Measurements from ENCODE around the gene UVRAG. TPM values are rescaled to one million over a fixed set of nuclear protein-coding genes. Genes with fewer than 3 reads are reported as not detected.
A peak's percentile ranks its signal among the peaks of the same experiment; 100 is the strongest.

Gene UVRAG
- total RNA-seq: 18.6 and 19.5 TPM in 2 replicates

DNA sequence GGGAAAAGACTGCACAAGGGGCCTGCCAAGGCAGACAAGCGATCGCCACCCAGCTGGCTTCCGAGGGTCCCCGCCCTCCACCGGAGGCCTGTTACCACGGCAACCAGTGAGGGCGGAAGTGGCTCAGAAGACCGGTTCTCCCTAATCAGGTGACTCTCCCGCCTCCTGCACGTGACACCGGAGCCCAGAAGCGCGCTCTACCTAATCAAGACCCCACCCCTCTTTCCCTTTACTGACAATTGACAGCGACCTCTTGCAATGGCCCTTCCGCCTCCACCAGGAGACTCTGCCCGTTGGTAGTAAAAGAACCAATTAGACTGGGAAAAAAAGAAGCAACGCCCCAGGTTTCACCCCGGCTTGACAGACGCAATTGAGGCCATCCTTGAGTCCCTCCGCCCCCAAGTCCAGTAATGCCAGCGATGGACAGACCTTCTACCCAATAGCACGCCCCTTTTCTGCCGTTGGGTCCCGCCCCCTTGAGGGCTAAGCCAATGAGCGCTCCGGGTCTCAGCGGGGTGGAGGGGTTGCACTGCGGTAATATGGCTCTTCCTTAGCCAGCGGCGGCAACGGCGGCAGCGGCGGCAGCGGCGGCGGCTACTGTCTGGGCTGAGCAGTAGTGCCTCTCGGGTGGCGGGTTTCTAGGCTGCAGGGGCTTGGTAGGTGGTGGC is at the start of gene UVRAG:
Gene UVRAG, plus strand, starts transcription at position 534 of the 668 bp plus-strand sequence. CDS start 198 bp downstream, outside the sequence.
- DNase-seq (ENCODE audit: low spot score): peak; percentile 97
- H3K9me3 Mint-ChIP-seq: no peaks in the 10 kb centered on the region
- intact Hi-C loops (cut with micrococcal nuclease): loop anchor here (1.0 to 5.0 kb wide), 7 partner anchors 12 to 629 kb away; partner anchors contain the start of genes DGAT2, GVQW3 and THAP12
- peaks cover 24% of the 10 kb centered on the region for H3K4me1 Mint-ChIP-seq (ENCODE audit: low read depth)
- peaks cover 4% of the 10 kb centered on the region for H3K27me3 Mint-ChIP-seq (ENCODE audit: insufficient read depth)
- H3K4me3 Mint-ChIP-seq: peak within 1 kb of the TSS; percentile 97
- H3K27ac Mint-ChIP-seq: peak within 1 kb of the TSS; percentile 93
- no peaks in the 10 kb centered on the region for H3K36me3 Mint-ChIP-seq (ENCODE audit: low read depth)

DNA sequence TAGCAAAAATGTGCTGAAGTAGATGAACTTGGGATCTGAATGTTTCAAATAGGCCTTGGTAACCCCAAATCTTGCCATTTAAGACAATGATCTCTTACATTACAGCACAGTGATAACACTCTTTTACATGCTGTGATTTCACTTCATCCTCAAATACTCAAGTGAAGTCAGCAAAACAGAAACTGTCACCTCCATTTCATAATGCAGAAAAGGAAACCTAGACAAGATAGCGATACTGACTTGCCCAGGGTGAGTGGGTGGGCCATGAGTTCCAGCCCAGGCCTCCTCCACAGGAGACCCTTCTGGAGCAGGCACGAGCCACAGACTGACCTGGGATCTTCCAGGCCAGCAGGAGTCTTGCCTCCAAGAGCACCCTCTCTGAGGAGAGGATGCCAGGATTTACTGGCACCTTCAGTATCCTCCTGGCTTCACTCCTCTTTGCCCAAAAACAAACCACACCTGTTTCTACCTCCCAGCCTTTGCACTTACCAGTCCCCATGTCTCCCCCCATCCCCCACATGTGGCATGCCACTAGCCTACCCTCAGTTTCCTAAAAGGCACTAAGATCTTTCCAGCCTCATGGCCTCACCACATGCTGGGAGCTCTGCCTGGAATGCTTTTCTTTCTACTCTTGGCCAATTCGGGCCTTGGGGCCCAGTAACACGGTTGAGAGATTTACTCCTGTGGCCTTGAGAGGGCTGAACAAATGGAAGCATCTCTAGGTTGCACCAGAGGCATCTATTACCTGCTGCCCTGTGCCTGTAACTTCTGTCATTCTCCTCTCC is 48.4 kb upstream of the UVRAG start:
- Mint-ChIP-seq H3K36me3 (ENCODE audit: low read depth) (peaks cover 2% of the 10 kb centered on the region), H3K27me3 (ENCODE audit: insufficient read depth) (peaks cover 18% of the 10 kb centered on the region), H3K4me3 (peak overlapping the region; percentile 13), H3K9me3 (no peaks in the 10 kb centered on the region), H3K27ac (no peak overlapping the region), H3K4me1 (ENCODE audit: low read depth) (peaks cover 41% of the 10 kb centered on the region)
- no peak for DNase-seq (ENCODE audit: low spot score)
- intact Hi-C loops (cut with micrococcal nuclease): no loop called here

DNA sequence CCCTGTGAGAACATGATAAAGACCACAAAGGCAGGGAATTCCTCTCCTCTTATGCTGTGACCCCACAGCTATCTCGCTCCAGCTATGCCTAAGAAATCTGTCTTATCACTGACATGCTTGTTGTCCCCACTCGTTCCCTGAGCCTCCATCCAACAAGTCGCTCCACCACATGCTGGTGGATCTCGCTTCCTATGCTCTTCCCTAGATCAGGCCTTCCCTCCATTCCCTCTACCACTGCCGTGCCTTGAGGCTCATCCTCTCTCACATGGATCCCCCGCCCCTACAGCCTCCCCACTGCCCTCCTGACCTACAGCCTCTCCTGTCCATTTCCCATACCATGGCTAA is 47.8 kb upstream of the UVRAG start:
- H3K4me3 Mint-ChIP-seq: peak overlapping the region; percentile 13
- no peaks in the 10 kb centered on the region for H3K9me3 Mint-ChIP-seq
- peak overlapping the region; percentile 42 for H3K27ac Mint-ChIP-seq
- peaks cover 18% of the 10 kb centered on the region for H3K27me3 Mint-ChIP-seq (ENCODE audit: insufficient read depth)
- peaks cover 2% of the 10 kb centered on the region for H3K36me3 Mint-ChIP-seq (ENCODE audit: low read depth)
- no peak for DNase-seq (ENCODE audit: low spot score)
- intact Hi-C loops (cut with micrococcal nuclease): no loop called here
- H3K4me1 Mint-ChIP-seq (ENCODE audit: low read depth): peaks cover 43% of the 10 kb centered on the region

DNA sequence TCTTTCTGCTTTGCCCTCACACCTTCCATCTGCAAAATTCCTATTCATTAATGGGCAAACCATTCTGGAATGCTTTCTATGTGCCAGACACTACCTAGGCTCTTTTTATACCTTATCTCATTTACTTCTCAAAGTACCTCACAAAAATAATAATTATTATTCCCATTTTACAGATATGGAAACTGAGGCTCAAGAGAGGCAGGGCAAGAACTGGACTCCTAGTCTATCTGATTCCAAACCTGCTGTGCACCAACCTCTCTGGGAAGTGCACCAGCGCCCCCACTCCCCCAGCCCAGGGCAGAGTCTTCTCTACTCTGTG is 47.3 kb upstream of the UVRAG start:
- Mint-ChIP-seq H3K4me3 (peak overlapping the region; percentile 81), H3K4me1 (ENCODE audit: low read depth) (peaks cover 48% of the 10 kb centered on the region)
- no peak for DNase-seq (ENCODE audit: low spot score)

DNA sequence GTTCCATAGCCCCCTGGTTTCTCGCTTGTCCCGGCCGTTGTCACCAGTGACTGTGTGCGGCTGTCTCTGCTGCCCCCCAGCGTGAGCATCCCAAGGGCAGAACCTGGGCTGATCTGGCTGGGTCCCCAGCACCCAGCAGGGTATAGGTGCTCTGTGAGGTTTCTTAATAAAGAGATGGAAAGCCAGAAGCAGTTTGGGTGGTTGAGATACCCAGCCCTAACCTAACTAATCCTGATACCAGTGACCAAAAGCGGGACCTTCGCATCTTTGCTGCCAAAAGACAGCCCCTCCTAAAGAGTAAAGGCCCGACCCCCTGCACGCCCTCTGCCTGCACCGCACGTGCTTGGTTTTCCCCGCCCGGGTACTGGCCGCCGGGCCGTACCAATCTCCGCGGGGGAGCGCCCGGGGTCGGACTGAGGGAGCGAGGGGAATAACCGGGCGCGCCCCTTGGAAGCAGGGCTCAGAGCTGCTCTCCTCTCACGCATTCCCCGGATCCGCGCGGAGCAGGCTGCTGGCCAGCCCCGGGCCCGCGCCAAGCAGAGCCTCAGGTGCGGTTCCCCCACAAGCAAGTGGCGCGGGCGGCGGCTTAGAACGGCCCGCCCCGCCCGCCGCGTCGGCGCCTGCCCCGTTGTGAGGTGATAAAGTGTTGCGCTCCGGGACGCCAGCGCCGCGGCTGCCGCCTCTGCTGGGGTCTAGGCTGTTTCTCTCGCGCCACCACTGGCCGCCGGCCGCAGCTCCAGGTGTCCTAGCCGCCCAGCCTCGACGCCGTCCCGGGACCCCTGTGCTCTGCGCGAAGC is 46.7 kb upstream of the UVRAG start, which contains the start of gene DGAT2:
Gene DGAT2, plus strand, starts transcription at position 667 of the 797 bp plus-strand sequence. CDS start 214 bp downstream, outside the sequence.
- H3K9me3 Mint-ChIP-seq: no peaks in the 10 kb centered on the region
- H3K4me1 Mint-ChIP-seq (ENCODE audit: low read depth): peaks cover 49% of the 10 kb centered on the region
- intact Hi-C loops (cut with micrococcal nuclease): loop anchor here (1.0 to 2.0 kb wide), 2 partner anchors 46 kb away; no protein-coding TSS in a partner anchor
- peaks cover 18% of the 10 kb centered on the region for H3K27me3 Mint-ChIP-seq (ENCODE audit: insufficient read depth)
- peak; percentile 69 for DNase-seq (ENCODE audit: low spot score)
- H3K36me3 Mint-ChIP-seq (ENCODE audit: low read depth): peaks cover 4% of the 10 kb centered on the region
- peak within 1 kb of the TSS; percentile 81 for H3K4me3 Mint-ChIP-seq
- peak within 1 kb of the TSS; percentile 83 for H3K27ac Mint-ChIP-seq

More for the DNA sequence above, 47.3 kb upstream of the UVRAG start:
- intact Hi-C loops (cut with micrococcal nuclease): loop anchor here (1.0 to 2.0 kb wide), 2 partner anchors 45 to 47 kb away; no protein-coding TSS in a partner anchor
- Mint-ChIP-seq H3K9me3 (no peaks in the 10 kb centered on the region), H3K27ac (peak overlapping the region; percentile 83), H3K36me3 (ENCODE audit: low read depth) (peaks cover 3% of the 10 kb centered on the region), H3K27me3 (ENCODE audit: insufficient read depth) (peaks cover 18% of the 10 kb centered on the region)

DNA sequence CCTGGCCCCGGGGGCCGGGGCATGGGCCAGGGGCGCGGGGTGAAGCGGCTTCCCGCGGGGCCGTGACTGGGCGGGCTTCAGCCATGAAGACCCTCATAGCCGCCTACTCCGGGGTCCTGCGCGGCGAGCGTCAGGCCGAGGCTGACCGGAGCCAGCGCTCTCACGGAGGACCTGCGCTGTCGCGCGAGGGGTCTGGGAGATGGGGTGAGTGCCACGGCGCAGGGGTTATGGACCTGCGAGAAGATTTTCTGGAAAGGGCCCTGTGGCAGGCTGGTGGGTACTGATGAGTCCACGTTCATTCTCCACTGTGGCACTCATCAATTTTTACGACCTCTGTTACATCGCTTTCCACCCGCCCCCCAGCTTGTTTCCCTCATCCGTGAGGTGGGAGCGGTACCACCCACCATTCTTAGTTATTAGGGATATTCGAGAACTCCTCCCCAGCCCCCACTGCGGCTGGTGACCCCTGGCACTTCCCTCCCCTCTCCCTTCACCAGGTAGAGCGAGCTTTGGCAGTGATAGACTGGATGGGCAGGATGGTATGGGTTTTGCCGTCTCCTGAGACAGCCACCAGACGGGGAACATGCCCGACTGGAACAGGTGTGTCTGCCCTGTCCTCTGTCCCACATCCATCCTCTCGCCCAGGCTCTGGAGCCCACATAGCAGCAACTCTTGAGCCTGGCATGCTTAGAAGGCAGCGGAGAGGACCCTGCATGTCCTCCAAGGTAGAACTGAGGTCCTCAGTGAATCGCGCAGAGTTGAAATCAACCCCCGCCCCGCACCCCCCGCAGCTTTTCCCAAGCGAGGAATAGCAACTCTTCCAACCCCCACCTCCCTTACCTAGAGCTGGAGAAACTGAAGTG is 45.9 kb upstream of the UVRAG start:
- H3K27ac Mint-ChIP-seq: peak overlapping the region; percentile 53
- H3K4me1 Mint-ChIP-seq (ENCODE audit: low read depth): peaks cover 57% of the 10 kb centered on the region
- peaks cover 10% of the 10 kb centered on the region for H3K36me3 Mint-ChIP-seq (ENCODE audit: low read depth)
- DNase-seq (ENCODE audit: low spot score): no peak
- H3K4me3 Mint-ChIP-seq: peak overlapping the region; percentile 74
- intact Hi-C loops (cut with micrococcal nuclease): loop anchor here (1.0 to 2.0 kb wide), 2 partner anchors 45 to 46 kb away; no protein-coding TSS in a partner anchor
- peaks cover 18% of the 10 kb centered on the region for H3K27me3 Mint-ChIP-seq (ENCODE audit: insufficient read depth)
- no peaks in the 10 kb centered on the region for H3K9me3 Mint-ChIP-seq

DNA sequence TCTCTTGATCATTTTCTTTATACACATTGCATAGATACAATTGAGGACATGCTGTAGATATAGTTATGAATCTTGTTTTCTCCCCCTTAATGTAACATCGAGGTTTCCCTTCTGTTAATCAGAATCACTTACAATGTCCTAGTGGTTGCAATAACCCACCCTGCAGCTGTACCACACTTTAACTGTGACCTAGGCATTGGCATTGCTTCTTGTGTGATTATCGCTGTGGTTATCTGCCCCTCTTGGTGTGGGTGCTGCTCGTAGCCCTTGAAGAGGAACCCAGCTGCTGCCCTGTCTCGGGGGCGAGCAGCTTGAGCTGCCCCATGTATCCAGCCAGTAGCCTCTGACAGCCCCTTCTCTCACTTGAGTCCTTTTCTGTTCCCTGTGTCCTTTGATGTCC is 44.9 kb upstream of the UVRAG start:
- peak overlapping the region; percentile 74 for H3K4me3 Mint-ChIP-seq
- peaks cover 10% of the 10 kb centered on the region for H3K36me3 Mint-ChIP-seq (ENCODE audit: low read depth)

DNA sequence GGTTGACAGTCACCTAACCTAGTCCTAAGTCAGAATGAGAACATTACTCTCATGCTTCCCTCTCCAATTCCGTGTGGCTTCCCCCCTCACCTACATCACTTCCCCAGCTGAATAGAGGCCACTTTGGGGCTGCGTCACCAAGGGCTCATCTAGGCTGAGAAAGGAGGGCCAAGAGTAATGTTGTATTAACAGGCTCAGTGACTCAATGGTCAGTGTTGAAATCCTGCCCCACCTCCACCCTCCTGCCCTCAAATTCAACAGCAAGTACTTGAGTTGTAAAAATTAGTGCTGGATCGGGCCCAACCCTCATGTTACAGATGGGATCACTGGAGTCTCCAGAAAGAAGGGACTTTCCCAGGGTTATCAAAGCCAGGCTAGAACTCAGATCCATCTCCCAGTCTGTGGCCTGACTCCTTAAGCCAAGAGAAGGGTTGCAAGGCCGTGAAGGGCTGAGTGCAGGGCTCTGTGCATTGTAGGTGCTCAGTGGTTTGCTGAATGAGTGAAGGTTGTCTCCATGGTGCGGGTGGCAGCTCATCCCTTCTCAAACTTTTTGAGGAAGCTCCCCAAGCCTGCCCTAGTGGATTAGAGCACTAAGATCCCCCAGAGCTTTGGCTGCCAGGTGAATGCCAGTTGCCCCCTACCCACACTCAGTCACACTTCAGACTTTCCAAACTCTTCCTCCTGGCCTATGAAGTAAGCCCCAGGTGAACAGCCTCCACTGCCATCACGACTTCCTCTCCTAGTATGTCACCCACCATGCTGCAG is 43.2 kb upstream of the UVRAG start:
- Mint-ChIP-seq H3K4me1 (ENCODE audit: low read depth) (peaks cover 69% of the 10 kb centered on the region), H3K36me3 (ENCODE audit: low read depth) (peaks cover 11% of the 10 kb centered on the region), H3K27ac (no peak overlapping the region), H3K4me3 (no peak overlapping the region), H3K9me3 (no peaks in the 10 kb centered on the region), H3K27me3 (ENCODE audit: insufficient read depth) (peaks cover 18% of the 10 kb centered on the region)
- intact Hi-C loops (cut with micrococcal nuclease): no loop called here
- no peak for DNase-seq (ENCODE audit: low spot score)

More for the DNA sequence above, 44.9 kb upstream of the UVRAG start:
- H3K27ac Mint-ChIP-seq: no peak overlapping the region
- no peak for DNase-seq (ENCODE audit: low spot score)
- peaks cover 18% of the 10 kb centered on the region for H3K27me3 Mint-ChIP-seq (ENCODE audit: insufficient read depth)
- peaks cover 66% of the 10 kb centered on the region for H3K4me1 Mint-ChIP-seq (ENCODE audit: low read depth)
- no peaks in the 10 kb centered on the region for H3K9me3 Mint-ChIP-seq
- intact Hi-C loops (cut with micrococcal nuclease): no loop called here

DNA sequence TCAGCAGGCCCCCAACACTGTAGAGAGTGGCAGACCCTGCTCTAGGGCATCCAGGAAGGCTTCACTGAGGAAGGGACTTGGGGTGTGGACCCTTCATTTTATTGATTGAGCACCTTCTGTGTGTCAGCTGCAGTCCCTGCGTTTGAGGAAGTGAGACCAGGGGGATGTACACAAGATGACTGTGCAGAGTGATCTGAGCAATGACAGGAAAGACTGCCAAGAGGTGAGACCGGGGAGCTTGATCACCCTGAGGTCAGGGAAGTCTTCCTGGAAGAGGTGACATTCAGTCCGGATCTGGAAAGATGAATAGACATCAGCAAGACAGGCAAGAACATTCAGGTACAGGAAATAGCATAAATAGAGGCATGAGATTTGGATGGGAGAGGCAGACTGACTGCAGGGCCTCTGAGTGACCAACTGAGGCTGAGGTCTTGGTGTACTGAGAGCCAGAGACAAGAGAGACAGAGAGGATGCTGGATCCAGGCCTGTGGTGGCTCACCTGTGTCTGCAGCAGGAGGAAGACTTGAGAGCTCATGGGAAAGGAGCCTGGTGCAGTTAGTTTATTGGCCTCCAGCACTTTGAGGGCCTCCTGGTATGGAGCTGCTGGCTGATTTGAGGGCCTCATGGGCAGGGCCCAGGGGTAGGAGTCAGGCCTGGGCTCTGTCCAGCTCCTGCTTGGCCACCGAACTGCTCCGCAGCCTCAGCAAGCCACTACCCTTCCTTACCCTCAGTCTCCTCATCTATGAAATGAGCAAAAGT is 41.2 kb upstream of the UVRAG start:
- peak overlapping the region; percentile 72 for H3K27ac Mint-ChIP-seq
- no peaks in the 10 kb centered on the region for H3K9me3 Mint-ChIP-seq
- peaks cover 14% of the 10 kb centered on the region for H3K27me3 Mint-ChIP-seq (ENCODE audit: insufficient read depth)
- peak; percentile 35 for DNase-seq (ENCODE audit: low spot score)
- intact Hi-C loops (cut with micrococcal nuclease): no loop called here
- peaks cover 10% of the 10 kb centered on the region for H3K36me3 Mint-ChIP-seq (ENCODE audit: low read depth)
- H3K4me3 Mint-ChIP-seq: peak overlapping the region; percentile 40
- H3K4me1 Mint-ChIP-seq (ENCODE audit: low read depth): peaks cover 71% of the 10 kb centered on the region

DNA sequence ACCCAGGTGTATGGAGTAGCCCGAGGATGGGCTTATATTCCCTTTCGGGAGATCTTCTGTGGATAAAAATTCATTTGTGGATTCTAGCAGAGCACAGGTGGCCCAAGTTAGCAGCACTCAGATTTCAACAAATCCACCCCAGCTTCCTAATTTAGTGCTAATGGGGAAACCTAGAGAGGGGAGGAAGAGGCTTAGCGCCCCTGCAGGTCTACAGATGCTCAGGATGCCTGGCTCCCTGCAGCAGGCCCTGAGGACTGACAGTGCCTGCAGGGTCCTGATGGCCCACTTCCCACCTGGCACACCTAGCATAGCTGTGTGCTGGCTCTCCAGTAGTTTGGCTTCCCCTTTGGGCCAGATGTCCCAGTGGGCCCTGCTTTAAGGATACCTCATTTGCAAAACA is 40.0 kb upstream of the UVRAG start:
- intact Hi-C loops (cut with micrococcal nuclease): no loop called here
- peaks cover 10% of the 10 kb centered on the region for H3K36me3 Mint-ChIP-seq (ENCODE audit: low read depth)
- no peak overlapping the region for H3K27ac Mint-ChIP-seq
- H3K4me3 Mint-ChIP-seq: no peak overlapping the region
- H3K9me3 Mint-ChIP-seq: no peaks in the 10 kb centered on the region
- H3K27me3 Mint-ChIP-seq (ENCODE audit: insufficient read depth): peaks cover 4% of the 10 kb centered on the region
- H3K4me1 Mint-ChIP-seq (ENCODE audit: low read depth): peaks cover 62% of the 10 kb centered on the region
- no peak for DNase-seq (ENCODE audit: low spot score)

DNA sequence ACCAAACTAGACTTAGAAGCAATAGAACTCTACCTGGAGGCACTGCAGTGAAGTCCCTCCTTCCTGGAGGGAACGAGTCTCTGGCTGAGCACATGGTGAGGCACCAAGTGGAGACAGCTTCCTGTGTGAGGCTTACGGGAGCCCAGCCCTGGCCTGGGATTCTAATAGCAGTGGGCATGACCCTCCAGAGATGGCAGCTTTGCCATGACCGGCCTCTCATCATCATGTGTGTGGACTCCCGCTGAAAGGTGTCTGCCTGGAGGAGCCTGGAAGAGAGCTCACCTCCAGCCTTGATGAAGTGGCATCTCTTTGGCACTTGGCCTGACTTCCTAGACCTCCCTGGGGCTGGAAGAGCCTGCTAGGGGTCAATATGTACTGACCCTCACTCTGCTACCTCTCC is 38.5 kb upstream of the UVRAG start:
- H3K9me3 Mint-ChIP-seq: no peaks in the 10 kb centered on the region
- no peak overlapping the region for H3K4me3 Mint-ChIP-seq
- peaks cover 50% of the 10 kb centered on the region for H3K4me1 Mint-ChIP-seq (ENCODE audit: low read depth)
- H3K27ac Mint-ChIP-seq: no peak overlapping the region
- intact Hi-C loops (cut with micrococcal nuclease): no loop called here
- H3K27me3 Mint-ChIP-seq (ENCODE audit: insufficient read depth): no peaks in the 10 kb centered on the region
- no peak for DNase-seq (ENCODE audit: low spot score)
- peaks cover 10% of the 10 kb centered on the region for H3K36me3 Mint-ChIP-seq (ENCODE audit: low read depth)
